Measurements from ENCODE around the gene ZCCHC14.

ZCCHC14 gene

DNA sequence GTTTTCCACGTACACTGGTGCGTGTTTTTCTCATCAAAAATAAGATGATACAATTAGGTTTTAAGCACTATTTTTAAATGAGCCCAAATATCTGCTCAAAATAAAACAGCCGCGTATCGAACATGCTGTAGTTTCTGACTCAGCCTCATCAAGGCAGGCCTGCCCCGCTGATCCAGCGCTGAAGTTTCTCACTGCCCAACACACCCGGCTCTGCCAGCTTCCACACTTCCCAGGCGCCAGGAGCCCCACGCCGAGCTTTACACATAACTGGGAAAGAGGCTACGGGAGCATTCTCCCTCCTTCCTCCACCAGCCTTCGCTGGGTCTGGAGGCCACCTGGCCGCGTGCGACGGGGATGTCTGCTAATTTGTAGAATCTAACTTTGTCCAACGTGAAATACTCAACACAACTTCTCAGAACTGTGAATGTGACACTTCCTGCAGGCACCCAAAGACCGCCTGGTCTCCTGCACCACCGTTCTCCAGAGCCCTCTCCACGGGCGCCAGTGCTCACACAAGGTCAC is 58.6 kb downstream of the ZCCHC14 start:
- FAIRE-seq = no peak
- TF ChIP-seq POLR2A (IDR thresholded peaks at IDR 0.05; ENCODE audit: low read depth, low read length) = no peak
- no peak for TF ChIP-seq POU2F2 (IDR thresholded peaks at IDR 0.05; ENCODE audit: low read depth, low read length)
- no peak for TF ChIP-seq POLR2AphosphoS5 (IDR thresholded peaks at IDR 0.05; ENCODE audit: low read depth, low read length)
- TF ChIP-seq PAX5 (IDR thresholded peaks at IDR 0.05; ENCODE audit: insufficient read depth, low read length, severe bottlenecking) = no peak
- no peak for TF ChIP-seq SPI1 (IDR thresholded peaks at IDR 0.05; ENCODE audit: low read depth, low read length)
- no peak for TF ChIP-seq TAF1 (IDR thresholded peaks at IDR 0.05; ENCODE audit: low read depth, low read length)
- DNase-seq (ENCODE audit: insufficient read length, low spot score) = no peak

DNA sequence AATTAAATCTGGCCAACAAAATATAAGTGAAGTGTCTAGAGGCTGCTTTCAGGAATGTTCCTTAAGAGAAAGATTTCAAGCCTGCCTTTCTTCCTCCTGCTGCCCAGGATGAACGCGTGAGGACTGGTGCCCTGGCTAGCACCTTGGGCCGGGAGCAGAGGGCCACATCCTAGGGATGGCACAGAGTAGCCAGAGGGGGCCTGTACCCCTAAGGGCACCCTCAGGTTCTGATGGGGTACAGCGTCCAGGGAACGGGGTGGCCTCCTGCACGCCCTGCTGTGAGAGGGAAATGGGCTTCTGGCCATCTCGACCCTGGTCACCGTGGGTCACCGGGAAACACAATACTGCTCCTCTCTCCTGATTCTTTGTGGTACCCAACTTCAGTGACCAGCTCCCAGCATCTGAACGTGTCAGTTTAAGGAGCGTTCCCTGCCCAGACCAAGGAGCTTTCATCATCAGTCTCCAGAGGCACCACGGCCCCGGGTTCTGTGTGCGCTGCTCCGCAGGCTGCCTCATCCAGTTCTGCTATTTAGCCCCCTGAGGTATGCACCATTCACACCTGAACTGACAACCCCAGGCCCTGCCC is 60.4 kb downstream of the ZCCHC14 start:
- FAIRE-seq (no peak), DNase-seq (ENCODE audit: insufficient read length, low spot score) (no peak)
- TF ChIP-seq POLR2A (IDR thresholded peaks at IDR 0.05; ENCODE audit: low read depth, low read length) (no peak), POU2F2 (IDR thresholded peaks at IDR 0.05; ENCODE audit: low read depth, low read length) (no peak), POLR2AphosphoS5 (IDR thresholded peaks at IDR 0.05; ENCODE audit: low read depth, low read length) (no peak), PAX5 (IDR thresholded peaks at IDR 0.05; ENCODE audit: insufficient read depth, low read length, severe bottlenecking) (no peak), SPI1 (IDR thresholded peaks at IDR 0.05; ENCODE audit: low read depth, low read length) (no peak), TAF1 (IDR thresholded peaks at IDR 0.05; ENCODE audit: low read depth, low read length) (no peak)

DNA sequence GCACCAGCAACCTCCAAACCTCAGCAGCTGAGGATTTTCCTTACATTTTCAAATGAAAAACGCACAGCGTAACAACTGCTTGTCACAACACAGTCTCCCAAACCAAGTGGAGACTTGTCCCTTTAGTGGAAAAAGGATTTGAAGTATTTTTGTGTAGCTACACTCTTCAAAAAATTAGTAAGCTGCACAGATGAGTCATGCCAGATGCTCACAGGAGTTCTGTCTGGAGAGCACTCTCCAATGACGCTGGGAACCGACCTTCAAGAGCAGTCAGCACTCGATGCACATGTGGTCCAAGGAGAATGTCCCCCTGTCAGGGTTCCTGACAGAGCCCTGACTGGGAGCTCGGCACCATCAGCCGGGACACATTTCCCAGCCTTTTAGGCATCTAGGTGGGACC is 60.9 kb downstream of the ZCCHC14 start:
- no peak for TF ChIP-seq PAX5 (IDR thresholded peaks at IDR 0.05; ENCODE audit: insufficient read depth, low read length, severe bottlenecking)
- no peak for TF ChIP-seq TAF1 (IDR thresholded peaks at IDR 0.05; ENCODE audit: low read depth, low read length)
- no peak for TF ChIP-seq POLR2A (IDR thresholded peaks at IDR 0.05; ENCODE audit: low read depth, low read length)
- no peak for TF ChIP-seq POU2F2 (IDR thresholded peaks at IDR 0.05; ENCODE audit: low read depth, low read length)
- no peak for TF ChIP-seq SPI1 (IDR thresholded peaks at IDR 0.05; ENCODE audit: low read depth, low read length)
- TF ChIP-seq POLR2AphosphoS5 (IDR thresholded peaks at IDR 0.05; ENCODE audit: low read depth, low read length) = no peak
- no peak for DNase-seq (ENCODE audit: insufficient read length, low spot score)
- FAIRE-seq = no peak

DNA sequence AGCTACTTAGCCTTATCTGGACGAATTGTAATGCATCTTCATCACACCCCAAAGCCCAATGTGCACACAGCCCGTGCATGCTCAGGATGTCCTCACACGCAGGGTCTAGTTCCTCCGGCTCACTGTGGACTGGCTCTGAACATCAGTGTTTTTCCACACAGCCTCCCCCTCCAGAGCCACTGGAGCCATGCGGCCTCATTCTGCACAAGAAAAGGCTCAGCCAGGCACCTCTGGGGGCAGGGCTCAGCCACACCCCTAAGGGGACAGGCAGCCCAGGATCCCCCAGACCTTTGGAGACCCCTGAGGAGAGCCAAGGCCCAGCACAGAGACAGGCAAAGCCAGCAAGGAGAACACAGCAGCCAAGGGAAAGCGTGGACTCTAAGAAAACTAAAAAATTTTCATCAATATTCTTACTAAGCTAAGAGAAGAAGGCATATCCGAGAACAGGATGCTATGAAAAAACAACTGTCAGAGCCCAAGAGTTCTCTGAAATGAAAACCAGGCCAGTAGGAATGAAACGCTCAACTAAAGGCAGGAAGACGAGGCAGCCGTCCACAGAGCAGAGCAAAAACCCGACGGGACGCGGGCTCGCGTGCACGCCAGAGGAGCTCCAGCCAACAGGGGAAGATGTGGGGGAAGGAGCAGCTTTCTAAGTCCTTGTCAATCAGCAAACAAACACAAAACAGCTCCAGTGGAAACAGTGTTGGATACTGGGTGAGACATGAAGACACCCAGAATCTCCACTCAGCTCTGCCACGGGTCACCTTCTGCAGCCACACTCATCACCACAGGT is 66.2 kb downstream of the ZCCHC14 start:
- no peak for TF ChIP-seq PAX5 (IDR thresholded peaks at IDR 0.05; ENCODE audit: insufficient read depth, low read length, severe bottlenecking)
- TF ChIP-seq TAF1 (IDR thresholded peaks at IDR 0.05; ENCODE audit: low read depth, low read length) = no peak
- TF ChIP-seq SPI1 (IDR thresholded peaks at IDR 0.05; ENCODE audit: low read depth, low read length) = no peak
- TF ChIP-seq POLR2AphosphoS5 (IDR thresholded peaks at IDR 0.05; ENCODE audit: low read depth, low read length) = no peak
- TF ChIP-seq POLR2A (IDR thresholded peaks at IDR 0.05; ENCODE audit: low read depth, low read length) = no peak
- no peak for TF ChIP-seq POU2F2 (IDR thresholded peaks at IDR 0.05; ENCODE audit: low read depth, low read length)
- FAIRE-seq (no peak), DNase-seq (ENCODE audit: insufficient read length, low spot score) (no peak)

DNA sequence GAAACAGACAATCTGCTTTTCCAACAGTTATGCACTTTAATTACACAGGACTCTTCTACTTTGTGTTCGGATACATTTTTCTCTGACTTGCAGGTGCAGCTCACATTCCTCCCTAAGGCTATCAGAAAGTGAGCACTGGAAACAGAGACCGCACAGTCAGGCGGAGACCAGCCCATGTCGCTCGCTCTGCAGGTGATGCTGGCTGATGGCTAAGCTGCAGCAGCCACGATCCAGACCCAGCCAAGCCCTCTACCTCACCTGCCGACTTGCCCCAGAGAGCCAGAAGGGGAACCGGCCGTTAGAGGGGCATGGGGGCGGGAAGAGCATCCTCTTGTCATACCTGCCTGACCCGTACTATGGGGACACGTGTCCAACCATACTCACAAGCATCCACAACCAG is 66.9 kb downstream of the ZCCHC14 start:
- TF ChIP-seq POLR2AphosphoS5 (IDR thresholded peaks at IDR 0.05; ENCODE audit: low read depth, low read length) = no peak
- TF ChIP-seq POLR2A (IDR thresholded peaks at IDR 0.05; ENCODE audit: low read depth, low read length) = no peak
- DNase-seq (ENCODE audit: insufficient read length, low spot score) (no peak), FAIRE-seq (no peak)

DNA sequence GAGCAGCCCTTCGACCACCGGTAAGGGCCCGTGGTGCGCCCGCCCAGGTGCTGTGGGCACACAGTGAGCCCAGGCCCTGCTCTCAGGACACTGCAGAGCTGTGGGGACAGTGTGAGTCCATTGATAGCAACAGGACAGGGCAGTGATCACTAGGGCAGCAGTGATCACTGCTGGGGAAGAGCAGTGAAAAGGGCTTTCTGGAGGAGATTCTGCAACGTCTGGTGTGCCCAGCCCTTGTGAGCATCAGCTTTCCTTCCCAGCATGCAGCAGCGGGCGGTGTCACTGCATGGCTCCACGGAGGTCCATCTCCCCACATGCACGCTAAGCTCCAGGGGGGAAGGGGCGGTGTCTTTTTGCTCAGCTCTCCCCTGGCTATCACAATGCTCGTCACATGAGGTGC is 68.6 kb downstream of the ZCCHC14 start:
- DNase-seq (ENCODE audit: insufficient read length, low spot score) (no peak), FAIRE-seq (no peak)
- TF ChIP-seq SPI1 (IDR thresholded peaks at IDR 0.05; ENCODE audit: low read depth, low read length) (no peak), POU2F2 (IDR thresholded peaks at IDR 0.05; ENCODE audit: low read depth, low read length) (no peak), TAF1 (IDR thresholded peaks at IDR 0.05; ENCODE audit: low read depth, low read length) (no peak)

DNA sequence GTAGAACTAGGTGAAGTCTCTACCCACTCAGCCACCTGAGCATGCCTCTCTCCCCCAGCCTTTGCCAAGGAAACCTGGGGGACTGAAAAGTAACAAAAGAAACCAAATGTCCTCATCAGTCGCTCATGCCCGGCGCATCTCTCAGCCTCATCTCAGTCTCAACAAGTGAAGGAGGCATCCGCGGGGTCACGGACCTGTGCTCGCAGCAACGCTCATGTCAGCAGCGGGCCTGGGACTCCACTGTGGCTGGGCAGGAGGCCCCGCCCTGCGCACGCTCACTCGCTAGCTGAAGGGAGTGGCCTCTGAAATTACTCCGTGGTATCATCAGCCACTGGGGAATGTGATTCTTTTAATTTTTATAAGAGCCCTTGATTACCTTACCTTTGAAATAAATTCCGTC is 69.4 kb downstream of the ZCCHC14 start:
- no peak for TF ChIP-seq PAX5 (IDR thresholded peaks at IDR 0.05; ENCODE audit: insufficient read depth, low read length, severe bottlenecking)
- no peak for TF ChIP-seq POU2F2 (IDR thresholded peaks at IDR 0.05; ENCODE audit: low read depth, low read length)
- no peak for TF ChIP-seq SPI1 (IDR thresholded peaks at IDR 0.05; ENCODE audit: low read depth, low read length)
- no peak for TF ChIP-seq POLR2A (IDR thresholded peaks at IDR 0.05; ENCODE audit: low read depth, low read length)
- TF ChIP-seq POLR2AphosphoS5 (IDR thresholded peaks at IDR 0.05; ENCODE audit: low read depth, low read length) = no peak
- TF ChIP-seq TAF1 (IDR thresholded peaks at IDR 0.05; ENCODE audit: low read depth, low read length) = no peak
- no peak for FAIRE-seq
- DNase-seq (ENCODE audit: insufficient read length, low spot score) = no peak

DNA sequence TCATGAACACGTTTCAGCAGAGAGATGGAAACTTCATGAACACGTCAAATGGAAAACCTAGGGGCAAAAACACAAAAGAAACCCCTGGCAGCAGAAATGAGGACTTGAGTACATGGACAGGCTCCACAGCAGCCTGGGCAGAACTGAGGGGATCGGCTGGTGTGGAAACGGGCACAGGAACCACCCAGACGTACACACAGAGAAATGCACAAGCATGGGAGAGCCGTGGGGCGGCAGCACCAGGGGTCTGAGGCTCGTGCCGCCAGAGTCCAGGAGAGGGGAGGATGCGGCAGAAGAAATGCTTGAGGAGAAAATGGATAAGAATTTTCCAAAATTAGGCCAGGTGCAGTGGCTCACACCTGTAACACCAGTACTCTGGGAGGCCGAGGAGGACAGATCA is 70.7 kb downstream of the ZCCHC14 start:
- no peak for FAIRE-seq

DNA sequence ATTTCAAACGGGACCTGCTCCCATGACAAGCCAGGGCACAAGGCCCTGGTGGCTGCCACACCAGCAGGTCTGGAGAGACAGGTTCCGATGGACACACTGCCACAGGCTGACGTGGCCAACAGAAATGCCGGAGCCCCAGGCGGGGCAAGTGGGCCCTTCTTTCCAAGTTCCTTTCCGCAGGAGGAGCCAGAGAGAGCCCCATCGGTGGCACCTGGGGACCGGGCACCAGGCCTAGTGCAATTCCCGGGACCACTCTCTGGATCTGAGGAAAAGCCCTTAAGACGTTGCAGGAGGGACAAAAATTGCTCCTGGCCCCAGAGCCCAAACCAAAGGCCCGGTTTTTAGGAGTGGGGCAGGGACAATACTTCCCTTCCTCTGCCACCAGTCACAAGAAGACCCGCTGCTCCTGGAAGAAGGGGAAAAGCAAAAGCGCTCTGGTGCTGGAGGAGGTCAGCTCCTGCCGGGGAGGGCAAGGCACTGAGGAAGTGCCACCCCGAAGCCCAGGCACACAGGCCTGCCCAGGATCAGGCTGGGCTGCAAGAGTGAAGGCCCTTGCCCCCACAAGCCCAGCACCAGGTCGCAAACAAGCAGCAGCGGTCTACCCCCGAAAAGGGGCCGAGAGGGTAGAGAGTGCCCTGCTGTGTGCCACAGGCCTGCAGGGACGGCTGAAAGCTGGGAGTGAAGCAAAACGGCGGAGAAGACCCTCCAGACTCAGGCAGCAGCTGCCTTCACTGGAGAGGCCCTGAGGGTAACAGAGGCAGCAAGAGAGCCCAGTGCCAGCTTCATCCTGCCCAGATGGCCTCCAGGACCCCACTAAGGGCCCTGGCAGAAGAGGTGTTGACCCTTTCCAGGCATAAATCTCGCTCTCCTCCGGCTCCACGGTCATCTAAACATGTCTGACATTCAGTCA is 71.6 kb downstream of the ZCCHC14 start:
- DNase-seq (ENCODE audit: insufficient read length, low spot score) = no peak
- no peak for FAIRE-seq
- TF ChIP-seq PAX5 (IDR thresholded peaks at IDR 0.05; ENCODE audit: insufficient read depth, low read length, severe bottlenecking) (no peak), POU2F2 (IDR thresholded peaks at IDR 0.05; ENCODE audit: low read depth, low read length) (no peak), TAF1 (IDR thresholded peaks at IDR 0.05; ENCODE audit: low read depth, low read length) (no peak), POLR2AphosphoS5 (IDR thresholded peaks at IDR 0.05; ENCODE audit: low read depth, low read length) (no peak), SPI1 (IDR thresholded peaks at IDR 0.05; ENCODE audit: low read depth, low read length) (no peak), POLR2A (IDR thresholded peaks at IDR 0.05; ENCODE audit: low read depth, low read length) (no peak)

More for the DNA sequence above, 70.7 kb downstream of the ZCCHC14 start:
- no peak for DNase-seq (ENCODE audit: insufficient read length, low spot score)
- TF ChIP-seq POLR2A (IDR thresholded peaks at IDR 0.05; ENCODE audit: low read depth, low read length) (no peak), PAX5 (IDR thresholded peaks at IDR 0.05; ENCODE audit: insufficient read depth, low read length, severe bottlenecking) (no peak), TAF1 (IDR thresholded peaks at IDR 0.05; ENCODE audit: low read depth, low read length) (no peak), SPI1 (IDR thresholded peaks at IDR 0.05; ENCODE audit: low read depth, low read length) (no peak)
